RCC 7860 (cell line): ENCODE data around the gene PPARD.

Source experiments
- DNase-seq: peaks from one replicate; pipeline ENCODE4 v3.0.0-alpha.2; 2015; ENCODE audit warnings: low spot score
- FAIRE-seq: peaks from 2 replicates; lab custom pipeline; 2012; peaks lifted over from hg19 to GRCh38; lab: Jason Lieb, UNC

The PPARD gene

GRCh38 chr6:35354361-35355135 lies 12.2 kb downstream of the PPARD start:
- DNase-seq: no peak
- no peak for FAIRE-seq

- FAIRE-seq (no peak), DNase-seq (no peak)
Measured at GRCh38 chr6:35356391-35356790, 14.0 kb downstream of the PPARD start.

- DNase-seq (no peak), FAIRE-seq (no peak)
Measured at GRCh38 chr6:35357677-35358076, 15.3 kb downstream of the PPARD start.

GRCh38 chr6:35358086-35358485 lies 15.7 kb downstream of the PPARD start:
- no peak for FAIRE-seq
- DNase-seq: no peak

GRCh38 chr6:35359346-35359743 lies 17.0 kb downstream of the PPARD start:
- DNase-seq (no peak), FAIRE-seq (no peak)

- DNase-seq (peak; percentile 80), FAIRE-seq (peak; percentile 94)
Measured at GRCh38 chr6:35359744-35360348, 17.5 kb downstream of the PPARD start.

GRCh38 chr6:35360349-35361138 lies 18.2 kb downstream of the PPARD start:
- no peak for FAIRE-seq
- no peak for DNase-seq

- no peak for FAIRE-seq
- DNase-seq: no peak
Measured at GRCh38 chr6:35362200-35362599, 19.8 kb downstream of the PPARD start.

GRCh38 chr6:35363293-35363750 lies 21.0 kb downstream of the PPARD start:
- FAIRE-seq (no peak), DNase-seq (no peak)

- no peak for FAIRE-seq
- DNase-seq: peak; percentile 11
Measured at GRCh38 chr6:35365594-35366203, 23.3 kb downstream of the PPARD start.

- no peak for DNase-seq
- FAIRE-seq: no peak
Measured at GRCh38 chr6:35366204-35366596, 23.8 kb downstream of the PPARD start.

GRCh38 chr6:35367646-35368037 lies 25.3 kb downstream of the PPARD start:
- FAIRE-seq (no peak), DNase-seq (no peak)

GRCh38 chr6:35368038-35368887 lies 25.9 kb downstream of the PPARD start:
- no peak for FAIRE-seq
- DNase-seq: peak; percentile 65

- peak; percentile 96 for DNase-seq
- peak; percentile 87 for FAIRE-seq
Measured at GRCh38 chr6:35370124-35370741, 27.9 kb downstream of the PPARD start.

- FAIRE-seq (no peak), DNase-seq (no peak)
Measured at GRCh38 chr6:35370785-35371493, 28.6 kb downstream of the PPARD start.

- DNase-seq: no peak
- FAIRE-seq: no peak
Measured at GRCh38 chr6:35371494-35372262, 29.3 kb downstream of the PPARD start.

- no peak for FAIRE-seq
- no peak for DNase-seq
Measured at GRCh38 chr6:35372633-35373032, 30.3 kb downstream of the PPARD start.

- DNase-seq (no peak), FAIRE-seq (no peak)
Measured at GRCh38 chr6:35376281-35376680, 33.9 kb downstream of the PPARD start.

GRCh38 chr6:35377002-35377401 lies 34.6 kb downstream of the PPARD start:
- DNase-seq (no peak), FAIRE-seq (no peak)
